ENCODE measurements around the gene GOLT1A.

DNA sequence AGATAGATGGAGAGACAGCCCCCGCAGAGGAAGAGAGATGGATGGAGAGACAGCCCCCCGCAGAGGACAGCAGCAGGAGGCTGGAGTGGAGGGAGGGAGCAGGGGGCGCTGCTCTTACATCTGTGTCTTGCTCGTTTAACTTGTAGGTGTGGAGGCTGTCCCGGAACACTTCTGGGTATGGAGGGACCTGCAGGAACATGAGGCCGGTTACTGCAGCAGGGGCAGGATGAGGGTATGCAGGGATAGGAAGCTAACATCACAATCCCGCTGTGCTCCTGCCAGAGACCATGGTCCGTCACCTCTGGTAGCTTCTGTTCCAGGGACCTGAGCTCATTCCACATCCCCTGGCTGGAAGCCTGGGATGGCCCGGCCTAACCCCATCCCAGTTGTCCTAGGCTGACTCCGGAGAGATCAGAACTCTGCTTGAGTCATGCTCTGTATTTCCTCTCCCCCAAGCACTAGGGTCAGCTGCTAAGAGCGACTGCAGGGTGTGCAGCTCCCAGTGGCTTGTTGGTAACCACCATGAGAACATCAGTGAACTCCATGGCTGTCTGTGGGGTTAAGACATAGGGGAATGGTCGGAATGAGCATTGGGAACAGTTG lies 36.7 kb upstream of the GOLT1A start:
- no peak for TF ChIP-seq CTCF (conservative IDR thresholded peaks at IDR 0.05; ENCODE audit: low read length)
- no peak for TF ChIP-seq EZH2phosphoT487 (IDR thresholded peaks at IDR 0.05; ENCODE audit: borderline replicate concordance)
